C4-2B (cell line): Measurements from ENCODE around the gene RASGRF2.

ENCODE experiments used
- H3K27ac ChIP-seq: fragments of 450-650 bp; 2 replicates; pipeline ENCODE4 v1.5.1; 2017
- ZFX ChIP-seq: fragments of 450-650 bp; IDR thresholded peaks from 2 replicates; pipeline ENCODE4 v1.6.1; 2017
- TF ChIP-seq, protein P1 (sequence below): fragments of 450-650 bp; conservative IDR thresholded peaks from 2 replicates; pipeline ENCODE4 v1.5.1; 2017; ENCODE audit warnings: mild to moderate bottlenecking

The RASGRF2 gene

DNA sequence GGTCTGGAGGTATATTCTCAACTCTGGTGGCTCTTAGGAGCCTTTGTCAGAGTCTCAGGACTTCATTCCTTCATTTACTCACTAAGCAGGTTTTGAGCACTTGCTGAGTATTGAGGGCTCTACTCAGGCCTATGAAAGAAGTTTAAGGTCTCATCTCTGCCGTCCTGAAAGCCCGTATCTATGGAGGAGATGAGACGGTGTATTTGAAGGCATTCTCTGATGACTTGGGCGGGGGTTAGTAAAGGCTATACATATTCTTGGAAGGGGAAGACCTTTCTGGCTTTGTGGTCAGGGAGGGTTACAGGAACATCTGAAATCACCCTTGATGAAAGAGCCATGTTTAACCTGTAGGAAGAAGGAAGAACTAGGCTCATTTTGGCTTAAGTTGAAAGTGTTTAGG lies 21.9 kb downstream of the RASGRF2 start:
- TF ChIP-seq, protein P1, sequence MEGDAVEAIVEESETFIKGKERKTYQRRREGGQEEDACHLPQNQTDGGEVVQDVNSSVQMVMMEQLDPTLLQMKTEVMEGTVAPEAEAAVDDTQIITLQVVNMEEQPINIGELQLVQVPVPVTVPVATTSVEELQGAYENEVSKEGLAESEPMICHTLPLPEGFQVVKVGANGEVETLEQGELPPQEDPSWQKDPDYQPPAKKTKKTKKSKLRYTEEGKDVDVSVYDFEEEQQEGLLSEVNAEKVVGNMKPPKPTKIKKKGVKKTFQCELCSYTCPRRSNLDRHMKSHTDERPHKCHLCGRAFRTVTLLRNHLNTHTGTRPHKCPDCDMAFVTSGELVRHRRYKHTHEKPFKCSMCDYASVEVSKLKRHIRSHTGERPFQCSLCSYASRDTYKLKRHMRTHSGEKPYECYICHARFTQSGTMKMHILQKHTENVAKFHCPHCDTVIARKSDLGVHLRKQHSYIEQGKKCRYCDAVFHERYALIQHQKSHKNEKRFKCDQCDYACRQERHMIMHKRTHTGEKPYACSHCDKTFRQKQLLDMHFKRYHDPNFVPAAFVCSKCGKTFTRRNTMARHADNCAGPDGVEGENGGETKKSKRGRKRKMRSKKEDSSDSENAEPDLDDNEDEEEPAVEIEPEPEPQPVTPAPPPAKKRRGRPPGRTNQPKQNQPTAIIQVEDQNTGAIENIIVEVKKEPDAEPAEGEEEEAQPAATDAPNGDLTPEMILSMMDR = no peak
- no peak for TF ChIP-seq ZFX
- no peak overlapping the region for H3K27ac ChIP-seq

DNA sequence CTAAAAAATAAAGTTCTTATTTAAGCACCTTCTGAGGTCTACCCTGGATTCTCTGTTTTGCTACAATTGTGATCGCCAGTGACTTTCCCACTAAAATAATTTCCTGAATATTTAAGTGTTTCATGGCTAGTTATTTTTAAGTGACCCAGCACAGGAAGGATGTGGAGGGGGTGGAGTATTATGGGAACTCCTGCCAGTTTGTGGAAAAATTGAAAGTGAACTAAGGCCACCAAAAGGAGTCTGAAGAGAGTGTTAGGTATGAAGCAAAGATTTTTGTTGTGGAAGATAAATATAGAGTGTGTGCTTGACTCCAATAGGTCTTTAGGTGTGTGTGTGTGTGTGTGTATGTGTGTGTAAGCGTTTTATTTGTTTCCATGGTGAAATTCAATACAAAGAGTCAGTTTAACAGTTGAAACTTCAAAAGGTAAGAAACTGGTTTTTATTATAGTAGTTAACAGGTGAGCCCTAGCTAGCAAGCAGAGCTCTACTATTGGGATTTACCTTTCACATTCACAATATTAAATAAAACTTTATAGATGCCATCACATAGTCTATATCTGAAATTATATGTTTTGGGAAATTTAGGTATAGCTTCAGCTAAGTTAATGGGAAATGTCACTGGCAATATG lies 25.6 kb downstream of the RASGRF2 start:
- TF ChIP-seq, protein P1 = no peak
- no peak for TF ChIP-seq ZFX
- no peak overlapping the region for H3K27ac ChIP-seq

DNA sequence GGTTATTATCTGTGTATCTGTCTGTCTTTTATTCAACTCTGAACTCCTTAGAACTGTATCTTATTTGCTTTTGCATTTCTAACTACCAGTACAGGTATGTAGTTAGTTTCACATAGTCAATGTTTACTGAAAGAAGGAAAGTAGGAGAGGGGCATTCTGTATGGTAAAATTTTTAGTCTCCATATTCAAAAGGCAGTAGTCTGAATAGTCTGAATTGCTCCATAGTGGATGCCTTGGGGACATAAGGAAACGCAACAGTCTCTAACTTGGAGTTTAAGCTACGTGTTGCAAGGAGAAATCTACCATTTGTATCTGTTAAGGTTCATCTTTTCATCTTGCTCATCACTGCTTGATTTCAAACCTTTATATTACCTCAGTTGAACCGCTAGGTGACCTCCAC lies 26.2 kb downstream of the RASGRF2 start:
- TF ChIP-seq ZFX = no peak
- TF ChIP-seq, protein P1 = no peak
- no peak overlapping the region for H3K27ac ChIP-seq

DNA sequence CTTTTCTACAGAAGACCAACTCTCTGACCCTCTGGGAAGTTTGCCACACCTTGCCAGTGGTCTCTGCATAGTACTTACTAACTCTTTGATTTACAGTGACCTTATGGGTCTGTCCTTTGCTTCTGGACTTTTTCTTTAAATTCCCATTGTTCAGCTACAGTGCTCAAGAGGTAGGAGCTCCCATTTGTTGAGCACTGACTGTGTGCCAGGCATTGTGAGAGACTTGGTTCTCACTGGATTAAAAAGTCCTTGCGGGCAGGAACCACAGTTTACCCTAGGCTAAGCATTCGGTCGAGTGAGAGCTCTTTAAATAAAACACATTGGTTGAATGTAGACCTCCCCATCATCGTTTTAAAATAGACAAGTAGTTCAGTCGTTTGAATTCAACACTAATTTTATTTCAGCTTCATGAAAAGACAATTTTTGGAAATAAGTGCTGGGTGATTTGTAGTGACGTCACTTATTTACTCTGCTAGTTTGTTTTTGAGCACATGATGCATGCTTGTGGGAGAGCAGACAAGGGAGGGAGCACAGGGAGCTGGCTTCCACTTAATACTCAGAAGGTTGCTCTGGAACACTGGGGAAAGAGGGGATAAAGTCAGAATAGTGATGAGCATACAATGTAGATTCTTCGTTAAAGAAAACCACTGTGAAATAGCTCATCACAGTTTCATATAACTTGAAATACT lies 27.1 kb downstream of the RASGRF2 start:
- H3K27ac ChIP-seq = no peak overlapping the region
- TF ChIP-seq ZFX = no peak
- TF ChIP-seq, protein P1 = no peak

DNA sequence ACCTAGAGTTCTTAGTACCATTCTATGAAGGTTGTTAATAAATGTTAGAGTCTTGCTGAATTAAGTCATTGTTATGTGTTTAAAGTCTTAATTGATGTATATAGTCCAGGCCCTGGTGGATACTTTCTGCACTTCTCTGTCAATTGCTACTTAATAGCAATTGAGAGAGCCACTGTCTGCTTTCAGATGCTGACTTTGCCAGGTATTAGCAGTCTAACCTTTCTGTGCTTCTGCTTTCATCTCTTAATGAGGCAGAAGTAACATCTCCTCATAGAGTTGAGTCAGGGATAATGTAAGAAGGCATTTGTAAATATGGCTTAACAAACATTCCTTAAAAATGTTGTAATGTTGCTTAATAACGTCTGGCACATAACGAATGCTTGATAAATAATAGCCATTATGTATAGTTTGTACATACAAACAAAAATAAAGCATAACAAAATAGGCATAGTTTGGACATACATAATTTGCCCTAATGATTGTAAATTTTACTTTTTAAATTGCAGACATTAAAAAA lies 28.3 kb downstream of the RASGRF2 start:
- no peak overlapping the region for H3K27ac ChIP-seq
- TF ChIP-seq ZFX = no peak
- TF ChIP-seq, protein P1 = no peak

DNA sequence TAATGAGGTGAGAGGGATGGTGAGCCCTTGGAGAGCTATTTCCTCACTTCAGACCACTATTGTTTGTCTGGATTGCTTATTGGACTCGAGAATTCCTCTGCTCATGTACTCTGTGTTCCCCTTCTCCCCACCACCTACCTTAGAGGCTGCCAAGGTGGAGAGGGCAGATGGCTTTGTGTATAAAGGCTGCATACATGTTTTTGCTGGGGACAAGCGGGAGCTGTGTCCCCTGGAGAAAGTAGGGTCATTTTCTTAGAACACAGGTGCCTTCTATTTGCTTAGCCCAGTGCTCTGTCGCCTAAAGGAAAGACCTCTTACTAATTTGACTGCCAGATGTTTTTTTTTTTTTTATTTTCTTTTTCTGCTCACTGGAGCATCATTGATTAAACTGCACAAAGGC lies 29.7 kb downstream of the RASGRF2 start:
- no peak overlapping the region for H3K27ac ChIP-seq
- no peak for TF ChIP-seq ZFX
- TF ChIP-seq, protein P1 = no peak

DNA sequence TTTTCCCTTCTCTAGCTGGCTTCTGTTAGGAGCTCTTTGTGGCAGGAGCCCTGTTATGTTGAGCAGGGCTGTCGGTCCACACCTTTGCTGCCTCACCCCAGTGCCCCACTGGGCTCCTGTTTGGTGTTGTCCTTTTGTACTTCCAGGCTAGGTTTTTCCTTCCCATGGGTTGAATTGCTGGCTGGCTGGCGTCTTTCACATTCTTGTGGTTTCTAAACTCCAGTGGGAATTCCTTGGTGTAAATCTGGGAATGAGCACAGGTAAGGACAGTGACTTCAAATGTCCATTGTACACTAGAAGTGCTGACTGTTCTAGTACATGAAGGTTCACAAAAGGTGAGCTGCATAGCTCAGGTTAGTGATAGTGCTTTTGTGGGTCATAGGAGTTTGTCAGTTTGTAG lies 30.4 kb downstream of the RASGRF2 start:
- TF ChIP-seq, protein P1 = no peak
- TF ChIP-seq ZFX = no peak
- H3K27ac ChIP-seq = no peak overlapping the region
